ENCODE measurements around the gene FAM216B. TPM values are rescaled to one million over a fixed set of nuclear protein-coding genes. Genes with fewer than 3 reads are reported as not detected.
A peak's percentile ranks its signal among the peaks of the same experiment; 100 is the strongest.

The FAM216B gene
- total RNA-seq, 1 donor from 2014 or later = not detected

DNA sequence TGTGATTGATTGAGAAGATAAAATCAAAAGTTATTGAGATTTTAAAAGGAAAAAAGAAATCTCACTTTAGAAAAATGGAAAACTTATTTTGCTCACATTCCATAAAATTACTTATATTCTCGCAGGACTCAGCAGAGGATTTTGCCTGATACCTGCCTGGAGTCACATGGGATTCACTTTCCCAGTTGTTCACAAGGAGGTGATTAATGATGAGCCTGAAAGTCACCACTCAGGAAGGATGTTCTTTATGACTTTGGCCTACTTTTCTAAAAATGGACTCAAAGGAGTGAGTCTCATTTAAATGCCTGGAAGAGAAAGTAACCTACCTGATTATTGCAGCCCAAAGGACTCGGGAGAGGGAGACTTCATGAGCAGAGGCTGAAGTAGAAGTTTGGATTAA is 34.5 kb upstream of the FAM216B start:
- H3K4me3 ChIP-seq (ENCODE audit: low read depth, low read length) = no peak overlapping the region
- DNase-seq (ENCODE audit: low read depth) = no peak
- TF ChIP-seq, protein P1, sequence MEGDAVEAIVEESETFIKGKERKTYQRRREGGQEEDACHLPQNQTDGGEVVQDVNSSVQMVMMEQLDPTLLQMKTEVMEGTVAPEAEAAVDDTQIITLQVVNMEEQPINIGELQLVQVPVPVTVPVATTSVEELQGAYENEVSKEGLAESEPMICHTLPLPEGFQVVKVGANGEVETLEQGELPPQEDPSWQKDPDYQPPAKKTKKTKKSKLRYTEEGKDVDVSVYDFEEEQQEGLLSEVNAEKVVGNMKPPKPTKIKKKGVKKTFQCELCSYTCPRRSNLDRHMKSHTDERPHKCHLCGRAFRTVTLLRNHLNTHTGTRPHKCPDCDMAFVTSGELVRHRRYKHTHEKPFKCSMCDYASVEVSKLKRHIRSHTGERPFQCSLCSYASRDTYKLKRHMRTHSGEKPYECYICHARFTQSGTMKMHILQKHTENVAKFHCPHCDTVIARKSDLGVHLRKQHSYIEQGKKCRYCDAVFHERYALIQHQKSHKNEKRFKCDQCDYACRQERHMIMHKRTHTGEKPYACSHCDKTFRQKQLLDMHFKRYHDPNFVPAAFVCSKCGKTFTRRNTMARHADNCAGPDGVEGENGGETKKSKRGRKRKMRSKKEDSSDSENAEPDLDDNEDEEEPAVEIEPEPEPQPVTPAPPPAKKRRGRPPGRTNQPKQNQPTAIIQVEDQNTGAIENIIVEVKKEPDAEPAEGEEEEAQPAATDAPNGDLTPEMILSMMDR (conservative IDR thresholded peaks at IDR 0.05; ENCODE audit: low read depth, low read length) = no peak

DNA sequence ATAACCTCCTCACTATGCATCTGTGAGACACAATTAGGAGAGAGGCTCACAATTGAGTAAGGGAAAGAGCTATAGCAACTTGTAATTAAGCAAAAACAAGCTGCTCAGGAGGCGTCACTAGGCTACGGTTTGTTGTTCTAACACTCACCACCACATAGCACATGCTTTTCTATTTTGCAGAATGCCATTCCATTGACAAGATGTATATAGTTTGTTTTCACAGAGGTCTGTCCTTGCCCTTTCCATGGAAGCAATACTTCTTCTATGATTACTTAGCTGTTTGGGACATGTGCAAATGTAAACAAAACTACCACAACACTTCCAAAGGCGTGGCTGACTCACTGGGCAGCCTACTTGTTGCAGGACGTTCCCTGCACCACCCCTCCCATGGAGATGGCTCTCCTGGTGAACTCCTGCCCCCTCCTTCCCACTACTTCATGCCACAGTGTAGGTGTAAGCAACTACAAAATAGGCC is 33.9 kb upstream of the FAM216B start:
- peak; percentile 31 for DNase-seq (ENCODE audit: low read depth)
- H3K4me3 ChIP-seq (ENCODE audit: low read depth, low read length) = no peak overlapping the region
- TF ChIP-seq, protein P1 (conservative IDR thresholded peaks at IDR 0.05; ENCODE audit: low read depth, low read length) = no peak

DNA sequence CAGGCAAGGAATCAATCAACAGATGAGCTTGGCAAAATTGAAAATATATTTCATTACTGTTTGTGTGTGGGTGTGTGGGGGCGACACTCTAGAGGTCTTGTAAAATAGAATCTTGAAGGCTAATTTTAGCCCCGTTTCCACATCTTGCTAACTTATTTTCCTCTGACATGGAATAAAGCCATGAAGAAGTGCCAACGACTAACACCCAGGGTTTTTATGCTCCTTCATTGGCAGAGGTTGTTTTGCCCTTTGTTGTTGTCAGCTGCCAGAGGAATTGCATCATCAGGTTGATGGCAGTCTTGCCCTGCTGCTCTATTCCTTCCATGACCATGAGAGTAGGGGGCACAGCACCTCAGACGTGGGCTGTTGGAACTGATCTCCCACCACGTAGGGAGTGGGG is 30.6 kb upstream of the FAM216B start:
- DNase-seq (ENCODE audit: low read depth) = no peak
- TF ChIP-seq, protein P1 (conservative IDR thresholded peaks at IDR 0.05; ENCODE audit: low read depth, low read length) = no peak
- H3K4me3 ChIP-seq (ENCODE audit: low read depth, low read length) = no peak overlapping the region

DNA sequence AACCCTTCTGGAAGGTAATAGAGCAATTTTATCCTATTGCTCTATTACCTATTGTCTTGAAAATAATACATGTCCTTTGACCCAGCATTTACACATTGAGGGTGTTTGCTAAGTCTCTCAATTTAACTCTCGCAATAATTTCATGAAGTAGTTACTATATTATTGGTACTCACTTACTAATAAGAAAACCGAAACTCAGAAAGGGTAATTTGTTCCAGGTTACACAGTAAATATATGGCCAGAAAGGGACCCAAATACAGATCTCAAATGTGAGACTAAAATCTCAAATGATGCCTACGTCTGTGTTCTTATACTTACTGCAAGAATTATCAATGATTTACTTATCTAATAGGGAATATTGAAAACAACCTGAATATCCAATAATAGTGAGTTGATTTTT is 29.7 kb upstream of the FAM216B start:
- H3K4me3 ChIP-seq (ENCODE audit: low read depth, low read length) = no peak overlapping the region
- TF ChIP-seq, protein P1 (conservative IDR thresholded peaks at IDR 0.05; ENCODE audit: low read depth, low read length) = no peak
- no peak for DNase-seq (ENCODE audit: low read depth)

DNA sequence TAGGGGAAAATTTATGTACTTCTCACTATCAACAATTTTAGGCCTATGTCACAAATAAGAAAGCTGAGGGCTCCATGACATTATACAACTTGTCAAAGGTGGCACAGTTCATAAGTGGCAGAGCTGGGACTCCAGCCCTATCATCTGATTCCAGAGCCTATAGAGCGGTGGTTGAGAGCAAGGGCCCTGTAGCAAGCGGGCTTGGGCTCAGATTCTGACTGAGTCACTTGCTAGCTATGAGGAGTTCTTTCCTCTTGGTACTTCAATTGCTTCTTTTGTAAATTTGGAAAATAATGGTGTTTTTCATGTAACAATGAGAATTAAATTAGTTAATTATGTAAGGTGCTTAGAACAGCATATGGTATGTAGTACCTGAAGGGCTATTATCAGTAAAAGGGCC is 28.7 kb upstream of the FAM216B start:
- DNase-seq (ENCODE audit: low read depth) = no peak
- TF ChIP-seq, protein P1 (conservative IDR thresholded peaks at IDR 0.05; ENCODE audit: low read depth, low read length) = no peak
- H3K4me3 ChIP-seq (ENCODE audit: low read depth, low read length) = no peak overlapping the region

DNA sequence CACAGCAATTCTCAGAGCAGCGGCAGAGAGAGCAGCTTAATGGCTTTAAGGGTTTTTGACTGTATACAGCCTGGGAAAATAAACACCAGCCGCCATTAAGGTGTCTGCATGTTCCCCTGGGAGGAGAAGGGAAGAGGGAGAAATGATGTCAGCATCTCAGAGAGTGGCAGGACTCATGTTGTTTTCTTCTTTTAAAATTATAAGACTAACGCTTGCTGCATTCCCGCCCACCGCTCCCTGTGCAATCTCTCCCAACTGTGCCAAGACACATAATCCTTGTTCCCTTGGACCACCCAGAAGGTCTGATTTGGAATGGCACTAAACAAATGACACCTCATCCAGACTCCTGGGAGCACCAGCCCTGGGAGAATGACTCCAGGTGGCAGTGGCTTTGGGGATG is 27.7 kb upstream of the FAM216B start:
- no peak for DNase-seq (ENCODE audit: low read depth)
- TF ChIP-seq, protein P1 (conservative IDR thresholded peaks at IDR 0.05; ENCODE audit: low read depth, low read length) = no peak
- H3K4me3 ChIP-seq (ENCODE audit: low read depth, low read length) = no peak overlapping the region

DNA sequence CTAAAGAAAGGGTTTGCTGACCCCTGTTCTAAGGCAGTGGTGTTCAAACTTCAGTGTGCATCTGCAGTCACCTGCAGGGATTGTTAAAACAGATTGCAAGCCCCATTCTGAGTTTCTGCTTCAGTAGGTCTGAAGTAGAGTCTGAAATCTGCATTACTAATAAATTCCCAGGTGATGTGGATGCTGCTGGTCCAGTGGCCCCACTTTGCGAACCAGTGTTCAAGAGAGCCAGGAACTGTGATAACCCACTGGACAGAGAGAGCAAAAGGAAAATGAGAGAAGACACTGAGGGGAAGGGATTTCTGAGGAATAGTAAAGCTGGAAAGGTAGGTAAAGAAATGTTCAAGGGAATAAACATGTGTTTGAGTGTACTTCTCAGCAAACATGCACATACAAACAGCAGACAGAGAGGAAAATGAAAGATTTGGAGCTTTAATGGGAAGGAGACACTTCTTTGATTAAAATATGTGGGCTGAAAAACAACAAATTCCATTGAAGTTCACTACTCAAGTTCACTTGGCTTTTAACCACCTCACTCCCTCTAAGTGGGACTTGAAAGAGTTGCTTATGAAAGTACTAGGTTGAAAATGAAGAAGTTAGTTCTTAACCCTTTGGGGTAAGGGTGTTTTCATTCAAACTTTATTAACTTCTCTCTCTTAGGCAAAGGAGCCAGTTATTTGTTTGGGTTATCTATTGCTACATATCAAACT is 26.4 kb upstream of the FAM216B start:
- TF ChIP-seq, protein P1 (conservative IDR thresholded peaks at IDR 0.05; ENCODE audit: low read depth, low read length) = no peak
- no peak for DNase-seq (ENCODE audit: low read depth)
- no peak overlapping the region for H3K4me3 ChIP-seq (ENCODE audit: low read depth, low read length)

Data from epithelial cell of proximal tubule (primary cell).